HCT116 (cell line): ENCODE results near the gene PLEKHJ1.

ENCODE experiments used
- EGR1 ChIP-seq: IDR thresholded peaks from 2 replicates; pipeline ENCODE4 v1.6.1; 2012; ENCODE audit warnings: low read depth
- EZH2 ChIP-seq: fragments of 200-600 bp; sonication (generic); IDR thresholded peaks from 2 replicates; pipeline ENCODE4 v1.6.1; 2017; ENCODE audit warnings: antibody characterized with exemption, mixed run types
- MAX ChIP-seq: IDR thresholded peaks from 2 replicates; pipeline ENCODE4 v1.6.1; 2012
- POLR2A ChIP-seq: IDR thresholded peaks from 2 replicates; pipeline ENCODE4 v1.7.0; 2011; ENCODE audit warnings: borderline replicate concordance; ENCODE audit not compliant: insufficient read depth, insufficient read length; ENCODE audit errors: extremely low read depth
- RAD21 ChIP-seq: IDR thresholded peaks from 2 replicates; pipeline ENCODE4 v1.6.1; 2012; ENCODE audit warnings: low read depth, mild to moderate bottlenecking
- TCF7L2 ChIP-seq: IDR thresholded peaks from 2 replicates; pipeline ENCODE4 v1.7.0; 2011; ENCODE audit warnings: borderline replicate concordance, inconsistent platforms; ENCODE audit not compliant: insufficient read depth, insufficient read length; ENCODE audit errors: extremely low read depth
- ZNF274 ChIP-seq: fragments of 200-500 bp; sonication (Bioruptor generic); IDR thresholded peaks from 2 replicates; pipeline ENCODE4 v1.6.1; 2014; ENCODE audit warnings: mild to moderate bottlenecking, low read depth, low read length, inconsistent platforms
- TF ChIP-seq, protein P1 (sequence below), 3 experiments: fragments of 200-600 bp in 1 of 3; sonication (generic) in 1 of 3; IDR thresholded peaks in 2 of 3; conservative IDR thresholded peaks in 1 of 3; 2 replicates each; pipeline ENCODE4 v1.5.1; 2012 to 2017; ENCODE audit warnings: low read depth in 2 of 3, low read length in 2 of 3, antibody characterized with exemption in 1 of 3, borderline replicate concordance in 1 of 3, control low read depth in 1 of 3, mild to moderate bottlenecking in 1 of 3, mixed read lengths in 1 of 3, mixed run types in 1 of 3, moderate library complexity in 1 of 3; ENCODE audit not compliant: insufficient read depth in 1 of 3
- TF ChIP-seq, protein P2 (sequence below): IDR thresholded peaks from 2 replicates; pipeline ENCODE4 v1.6.1; 2012; ENCODE audit warnings: low read depth
- TF ChIP-seq, protein P3 (sequence below): IDR thresholded peaks from 2 replicates; pipeline ENCODE4 v1.6.1; 2012

DNA sequence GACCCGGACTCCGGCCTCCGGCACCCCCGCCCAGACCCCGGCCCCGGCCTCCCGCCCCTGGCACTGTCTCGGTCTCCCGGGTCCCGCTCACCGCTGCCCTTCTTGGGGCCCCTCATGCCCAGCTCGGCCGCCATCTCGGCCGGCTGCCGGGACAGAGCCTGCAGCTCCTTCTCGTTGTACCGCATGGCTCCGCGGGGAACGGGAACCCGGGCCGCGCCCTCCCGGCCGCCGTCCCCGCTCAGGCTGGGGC is 140 bp downstream of the PLEKHJ1 start:
- TF ChIP-seq, protein P1, sequence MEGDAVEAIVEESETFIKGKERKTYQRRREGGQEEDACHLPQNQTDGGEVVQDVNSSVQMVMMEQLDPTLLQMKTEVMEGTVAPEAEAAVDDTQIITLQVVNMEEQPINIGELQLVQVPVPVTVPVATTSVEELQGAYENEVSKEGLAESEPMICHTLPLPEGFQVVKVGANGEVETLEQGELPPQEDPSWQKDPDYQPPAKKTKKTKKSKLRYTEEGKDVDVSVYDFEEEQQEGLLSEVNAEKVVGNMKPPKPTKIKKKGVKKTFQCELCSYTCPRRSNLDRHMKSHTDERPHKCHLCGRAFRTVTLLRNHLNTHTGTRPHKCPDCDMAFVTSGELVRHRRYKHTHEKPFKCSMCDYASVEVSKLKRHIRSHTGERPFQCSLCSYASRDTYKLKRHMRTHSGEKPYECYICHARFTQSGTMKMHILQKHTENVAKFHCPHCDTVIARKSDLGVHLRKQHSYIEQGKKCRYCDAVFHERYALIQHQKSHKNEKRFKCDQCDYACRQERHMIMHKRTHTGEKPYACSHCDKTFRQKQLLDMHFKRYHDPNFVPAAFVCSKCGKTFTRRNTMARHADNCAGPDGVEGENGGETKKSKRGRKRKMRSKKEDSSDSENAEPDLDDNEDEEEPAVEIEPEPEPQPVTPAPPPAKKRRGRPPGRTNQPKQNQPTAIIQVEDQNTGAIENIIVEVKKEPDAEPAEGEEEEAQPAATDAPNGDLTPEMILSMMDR (IDR thresholded peaks at IDR 0.05 in 2 of 3, conservative IDR thresholded peaks at IDR 0.05 in 1 of 3; ENCODE audit: borderline replicate concordance in 1 of 3, insufficient read depth in 1 of 3, low read depth in 2 of 3, low read length in 2 of 3): no peak
- no peak for TF ChIP-seq POLR2A
- TF ChIP-seq, protein P2, sequence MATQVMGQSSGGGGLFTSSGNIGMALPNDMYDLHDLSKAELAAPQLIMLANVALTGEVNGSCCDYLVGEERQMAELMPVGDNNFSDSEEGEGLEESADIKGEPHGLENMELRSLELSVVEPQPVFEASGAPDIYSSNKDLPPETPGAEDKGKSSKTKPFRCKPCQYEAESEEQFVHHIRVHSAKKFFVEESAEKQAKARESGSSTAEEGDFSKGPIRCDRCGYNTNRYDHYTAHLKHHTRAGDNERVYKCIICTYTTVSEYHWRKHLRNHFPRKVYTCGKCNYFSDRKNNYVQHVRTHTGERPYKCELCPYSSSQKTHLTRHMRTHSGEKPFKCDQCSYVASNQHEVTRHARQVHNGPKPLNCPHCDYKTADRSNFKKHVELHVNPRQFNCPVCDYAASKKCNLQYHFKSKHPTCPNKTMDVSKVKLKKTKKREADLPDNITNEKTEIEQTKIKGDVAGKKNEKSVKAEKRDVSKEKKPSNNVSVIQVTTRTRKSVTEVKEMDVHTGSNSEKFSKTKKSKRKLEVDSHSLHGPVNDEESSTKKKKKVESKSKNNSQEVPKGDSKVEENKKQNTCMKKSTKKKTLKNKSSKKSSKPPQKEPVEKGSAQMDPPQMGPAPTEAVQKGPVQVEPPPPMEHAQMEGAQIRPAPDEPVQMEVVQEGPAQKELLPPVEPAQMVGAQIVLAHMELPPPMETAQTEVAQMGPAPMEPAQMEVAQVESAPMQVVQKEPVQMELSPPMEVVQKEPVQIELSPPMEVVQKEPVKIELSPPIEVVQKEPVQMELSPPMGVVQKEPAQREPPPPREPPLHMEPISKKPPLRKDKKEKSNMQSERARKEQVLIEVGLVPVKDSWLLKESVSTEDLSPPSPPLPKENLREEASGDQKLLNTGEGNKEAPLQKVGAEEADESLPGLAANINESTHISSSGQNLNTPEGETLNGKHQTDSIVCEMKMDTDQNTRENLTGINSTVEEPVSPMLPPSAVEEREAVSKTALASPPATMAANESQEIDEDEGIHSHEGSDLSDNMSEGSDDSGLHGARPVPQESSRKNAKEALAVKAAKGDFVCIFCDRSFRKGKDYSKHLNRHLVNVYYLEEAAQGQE: no peak
- TF ChIP-seq EGR1: no peak
- no peak for TF ChIP-seq ZNF274
- no peak for TF ChIP-seq RAD21
- no peak for TF ChIP-seq TCF7L2
- TF ChIP-seq, protein P3, sequence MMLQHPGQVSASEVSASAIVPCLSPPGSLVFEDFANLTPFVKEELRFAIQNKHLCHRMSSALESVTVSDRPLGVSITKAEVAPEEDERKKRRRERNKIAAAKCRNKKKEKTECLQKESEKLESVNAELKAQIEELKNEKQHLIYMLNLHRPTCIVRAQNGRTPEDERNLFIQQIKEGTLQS: no peak
- no peak for TF ChIP-seq EZH2
- no peak for TF ChIP-seq MAX
